Measurements from ENCODE around the gene POGZ.
"Not testable (repeated sequence)": the region's sequence is repeated elsewhere in the genome, so short reads cannot be mapped to it uniquely, and the experiment has no call there.

The POGZ gene

GRCh38 chr1:151447696-151448095 lies 11.6 kb downstream of the POGZ start:
- no peak overlapping the region for H3K4me3 ChIP-seq (ENCODE audit: low read depth, low read length, poor library complexity, severe bottlenecking)
- H3F3A ChIP-seq (ENCODE audit: insufficient read depth, low read length) = peaks cover 7% of the 10 kb centered on the region; the same call in 1 of the 2 replicates
- no peaks in the 10 kb centered on the region for H3K27me3 ChIP-seq (ENCODE audit: insufficient read depth, low read length)
- H3K4me1 ChIP-seq (ENCODE audit: insufficient read depth, low read length, severe bottlenecking) = peaks cover 31% of the 10 kb centered on the region
- peaks cover 92% of the 10 kb centered on the region for H3K79me2 ChIP-seq (ENCODE audit: insufficient read depth, low read length)
- no peak overlapping the region for H2AFZ ChIP-seq (ENCODE audit: low read length)
- no peaks in the 10 kb centered on the region for H4K20me1 ChIP-seq (ENCODE audit: insufficient read depth, low read length)
- no peak overlapping the region for H3K9ac ChIP-seq (ENCODE audit: low read length)
- H3K4me2 ChIP-seq (ENCODE audit: low read length) = no peak overlapping the region
- TF ChIP-seq EZH2 (IDR thresholded peaks at IDR 0.05; ENCODE audit: borderline replicate concordance, low read length) = no peak
- no peak for TF ChIP-seq CTCF (IDR thresholded peaks at IDR 0.05; ENCODE audit: low read length)
- no peak overlapping the region for H3K27ac ChIP-seq (ENCODE audit: low read depth, low read length, poor library complexity, severe bottlenecking)
- H3K36me3 ChIP-seq (ENCODE audit: insufficient read depth, low read length) = no peaks in the 10 kb centered on the region; the same call in 1 of the 2 replicates
- H3K9me3 ChIP-seq (ENCODE audit: low read length) = no peaks in the 10 kb centered on the region
- H3K9me2 ChIP-seq (ENCODE audit: low read depth, low read length) = no peaks in the 10 kb centered on the region

GRCh38 chr1:151444783-151445177 lies 14.5 kb downstream of the POGZ start:
- no peaks in the 10 kb centered on the region for H3K9me3 ChIP-seq (ENCODE audit: low read length)
- no peak overlapping the region for H3K4me3 ChIP-seq (ENCODE audit: low read depth, low read length, poor library complexity, severe bottlenecking)
- H3K4me2 ChIP-seq (ENCODE audit: low read length) = peak overlapping the region; percentile 40
- H4K20me1 ChIP-seq (ENCODE audit: insufficient read depth, low read length) = 0 out of 2 replicates have a peak, but pooled peaks cover 4% of the 10 kb centered on the region
- H3K27ac ChIP-seq (ENCODE audit: low read depth, low read length, poor library complexity, severe bottlenecking) = peak overlapping the region; percentile 49
- no peak overlapping the region for H2AFZ ChIP-seq (ENCODE audit: low read length)
- H3K36me3 ChIP-seq (ENCODE audit: insufficient read depth, low read length) = peaks cover 18% of the 10 kb centered on the region
- peaks cover 31% of the 10 kb centered on the region for H3K4me1 ChIP-seq (ENCODE audit: insufficient read depth, low read length, severe bottlenecking)
- peak overlapping the region; percentile 1; the same call in 1 of the 2 replicates for H3K9ac ChIP-seq (ENCODE audit: low read length)
- H3K9me2 ChIP-seq (ENCODE audit: low read depth, low read length) = no peaks in the 10 kb centered on the region
- TF ChIP-seq CTCF (IDR thresholded peaks at IDR 0.05; ENCODE audit: low read length) (no peak), EZH2 (IDR thresholded peaks at IDR 0.05; ENCODE audit: borderline replicate concordance, low read length) (no peak)
- H3K79me2 ChIP-seq (ENCODE audit: insufficient read depth, low read length) = peaks cover 97% of the 10 kb centered on the region
- no peaks in the 10 kb centered on the region for H3K27me3 ChIP-seq (ENCODE audit: insufficient read depth, low read length)
- H3F3A ChIP-seq (ENCODE audit: insufficient read depth, low read length) = peaks cover 7% of the 10 kb centered on the region; the same call in 1 of the 2 replicates

GRCh38 chr1:151443846-151444782 lies 15.2 kb downstream of the POGZ start:
- peak; percentile 86 for TF ChIP-seq CTCF (IDR thresholded peaks at IDR 0.05; ENCODE audit: low read length)
- no peak for TF ChIP-seq EZH2 (IDR thresholded peaks at IDR 0.05; ENCODE audit: borderline replicate concordance, low read length)
- H3K9me3 ChIP-seq (ENCODE audit: low read length) = no peaks in the 10 kb centered on the region
- peak overlapping the region; percentile 49 for H3K27ac ChIP-seq (ENCODE audit: low read depth, low read length, poor library complexity, severe bottlenecking)
- H3F3A ChIP-seq (ENCODE audit: insufficient read depth, low read length) = peaks cover 7% of the 10 kb centered on the region; the same call in 1 of the 2 replicates
- H3K9ac ChIP-seq (ENCODE audit: low read length) = no peak overlapping the region; the same call in 1 of the 2 replicates
- peaks cover 97% of the 10 kb centered on the region for H3K79me2 ChIP-seq (ENCODE audit: insufficient read depth, low read length)
- no peaks in the 10 kb centered on the region for H3K9me2 ChIP-seq (ENCODE audit: low read depth, low read length)
- H3K4me2 ChIP-seq (ENCODE audit: low read length) = peak overlapping the region; percentile 40
- H3K27me3 ChIP-seq (ENCODE audit: insufficient read depth, low read length) = no peaks in the 10 kb centered on the region
- H3K36me3 ChIP-seq (ENCODE audit: insufficient read depth, low read length) = peaks cover 24% of the 10 kb centered on the region
- no peak overlapping the region for H2AFZ ChIP-seq (ENCODE audit: low read length)
- H3K4me3 ChIP-seq (ENCODE audit: low read depth, low read length, poor library complexity, severe bottlenecking) = no peak overlapping the region
- 0 out of 2 replicates have a peak, but pooled peaks cover 8% of the 10 kb centered on the region for H4K20me1 ChIP-seq (ENCODE audit: insufficient read depth, low read length)
- H3K4me1 ChIP-seq (ENCODE audit: insufficient read depth, low read length, severe bottlenecking) = peaks cover 38% of the 10 kb centered on the region

- Histone ChIP-seq H3K4me1 (ENCODE audit: insufficient read depth, low read length, severe bottlenecking) (peaks cover 11% of the 10 kb centered on the region), H3K36me3 (ENCODE audit: insufficient read depth, low read length) (peaks cover 48% of the 10 kb centered on the region), H3K79me2 (ENCODE audit: insufficient read depth, low read length) (peaks cover 74% of the 10 kb centered on the region)
- H3K9me3 ChIP-seq (ENCODE audit: low read length); H3K9ac ChIP-seq (ENCODE audit: low read length); H2AFZ ChIP-seq (ENCODE audit: low read length); H4K20me1 ChIP-seq (ENCODE audit: insufficient read depth, low read length); H3K27ac ChIP-seq (ENCODE audit: low read depth, low read length, poor library complexity, severe bottlenecking); H3K4me2 ChIP-seq (ENCODE audit: low read length); H3K27me3 ChIP-seq (ENCODE audit: insufficient read depth, low read length); H3F3A ChIP-seq (ENCODE audit: insufficient read depth, low read length); H3K4me3 ChIP-seq (ENCODE audit: low read depth, low read length, poor library complexity, severe bottlenecking); H3K9me2 ChIP-seq (ENCODE audit: low read depth, low read length): not testable (repeated sequence)
Measured at GRCh38 chr1:151437396-151437795, 21.9 kb downstream of the POGZ start.
